Panc1 (cell line): ENCODE measurements around the gene RNPS1.

ENCODE experiments used
- CTCF ChIP-seq: fragments of 450-650 bp; IDR thresholded peaks from 2 replicates; pipeline ENCODE4 v1.5.1; 2017; ENCODE audit warnings: mild to moderate bottlenecking
- POLR2AphosphoS5 ChIP-seq: IDR thresholded peaks from 2 replicates; pipeline ENCODE4 v1.6.1; 2012; ENCODE audit warnings: mild to moderate bottlenecking, low read depth, low read length, moderate library complexity
- REST ChIP-seq, 2 experiments: IDR thresholded peaks; 2 replicates each; pipeline ENCODE4 v1.6.1; 2011 to 2012; ENCODE audit warnings: low read depth in 2 of 2, control low read depth in 1 of 2, low read length in 1 of 2, mild to moderate bottlenecking in 1 of 2, moderate library complexity in 1 of 2; ENCODE audit not compliant: insufficient read depth in 1 of 2
- SIN3A ChIP-seq: IDR thresholded peaks from 2 replicates; pipeline ENCODE4 v1.6.1; 2012; ENCODE audit warnings: low read depth, mild to moderate bottlenecking, low read length, moderate library complexity, borderline replicate concordance; ENCODE audit not compliant: insufficient read depth

- TF ChIP-seq CTCF (no peak), POLR2AphosphoS5 (no peak), REST (IDR thresholded peaks at IDR 0.05; ENCODE audit: insufficient read depth in 1 of 2, low read depth in 2 of 2, low read length in 1 of 2) (no peak), SIN3A (no peak)
Measured at GRCh38 chr16:2278956-2279800, 11.3 kb upstream of the RNPS1 start.
